ENCODE results near the gene SDHB. TPM values are rescaled to one million over a fixed set of nuclear protein-coding genes. Genes with fewer than 3 reads are reported as not detected.

Gene SDHB
- total and polyA plus RNA-seq, 10 of the 15 experiments (the other 5 are each of a cell fraction or from before 2014, with no cell fraction given) = 101 to 319 (median 188) TPM

DNA sequence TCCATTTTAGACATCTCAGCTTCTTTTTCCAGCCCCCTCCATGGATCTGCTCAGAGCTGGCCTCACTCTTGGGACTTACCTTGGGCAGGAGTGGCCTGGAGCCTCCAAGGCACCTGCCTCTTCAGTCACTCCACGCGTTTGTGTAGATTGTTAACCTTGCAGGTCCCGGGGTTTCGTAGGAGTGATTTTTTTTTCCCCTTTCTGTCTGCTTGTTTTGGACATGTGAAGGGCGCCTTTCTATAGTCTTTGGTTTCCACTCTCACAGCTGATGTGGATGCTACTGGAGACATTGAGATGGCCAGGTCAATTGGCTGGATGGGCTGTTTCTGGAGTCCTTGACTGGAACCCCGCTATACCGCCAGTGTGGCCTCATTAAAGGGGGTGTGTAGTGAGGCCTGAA lies 2.0 kb upstream of the SDHB start:
- H3K9ac ChIP-seq (ENCODE audit: control insufficient read depth, insufficient read depth, low read length) = no peak overlapping the region
- ChIA-PET POLR2A (no interaction called here), CTCF (interaction anchor here (10.7 kb wide), 1 partner anchor 66 kb away, joined by 171 read pairs; the partner anchor contains the start of gene PADI2), SMC1A (ENCODE audit: uncharacterized antibody, unreplicated experiment) (interaction anchor here (1.2 kb wide), 1 partner anchor 114 kb away, joined by 3 read pairs; no protein-coding TSS in a partner anchor), RAD21 (ENCODE audit: unreplicated experiment) (interaction anchor here (0.7 to 3.1 kb wide), 4 partner anchors 65 to 184 kb away, joined by 3 to 7 read pairs (median 4); no protein-coding TSS in a partner anchor)
- intact Hi-C loops (cut with micrococcal nuclease; ENCODE audit: unreplicated experiment) (loop anchor here (5.0 to 10.0 kb wide), 2 partner anchors 219 to 282 kb away; no protein-coding TSS in a partner anchor), in situ Hi-C loops (cut with MboI) (no loop called here)
- H3K9me3 ChIP-seq (replicated peaks; ENCODE audit: control insufficient read depth, insufficient read depth, low read length) = no peaks in the 10 kb centered on the region
- H3K4me2 ChIP-seq (ENCODE audit: control insufficient read depth, insufficient read depth) = no peak overlapping the region
- no peak for TF ChIP-seq SIN3A (IDR thresholded peaks at IDR 0.05; ENCODE audit: low read depth, low read length)
- no peak for TF ChIP-seq NFYA (IDR thresholded peaks at IDR 0.05; ENCODE audit: borderline replicate concordance, low read depth, low read length)
- TF ChIP-seq KLF5 (IDR thresholded peaks at IDR 0.05; ENCODE audit: partially characterized antibody) = no peak
- no peak for TF ChIP-seq ZNF24 (IDR thresholded peaks at IDR 0.05)
- TF ChIP-seq SIX5 (IDR thresholded peaks at IDR 0.05; ENCODE audit: low read depth, low read length, severe bottlenecking) = no peak
- no peak for TF ChIP-seq ESRRA (IDR thresholded peaks at IDR 0.05; ENCODE audit: low read length)
- no peak for TF ChIP-seq ZNF384 (IDR thresholded peaks at IDR 0.05; ENCODE audit: borderline replicate concordance, low read depth, low read length)
- TF ChIP-seq MLLT1 (IDR thresholded peaks at IDR 0.05) = no peak
- TF ChIP-seq HDAC2 (IDR thresholded peaks at IDR 0.05) = no peak
- TF ChIP-seq TCF7 (IDR thresholded peaks at IDR 0.05; ENCODE audit: borderline replicate concordance) = no peak
- TF ChIP-seq NRF1 (conservative IDR thresholded peaks at IDR 0.05; ENCODE audit: low read depth, low read length) = no peak
- TF ChIP-seq RBBP5 (conservative IDR thresholded peaks at IDR 0.05) = no peak
- no peak for TF ChIP-seq PAX5 (IDR thresholded peaks at IDR 0.05; ENCODE audit: borderline replicate concordance, low read depth, low read length)
- TF ChIP-seq CUX1 (IDR thresholded peaks at IDR 0.05; ENCODE audit: insufficient replicate concordance, low read depth, low read length) = no peak
- no peak for TF ChIP-seq BRCA1 (IDR thresholded peaks at IDR 0.05; ENCODE audit: low read depth, low read length)
- no peak for TF ChIP-seq RFX5 (IDR thresholded peaks at IDR 0.05; ENCODE audit: low read depth, low read length)
- no peak for TF ChIP-seq BMI1 (IDR thresholded peaks at IDR 0.05; ENCODE audit: borderline replicate concordance)
- TF ChIP-seq NFIC (IDR thresholded peaks at IDR 0.05; ENCODE audit: low read depth, low read length) = no peak
- BruUV-seq (replicated peaks) = no TSS peak
- H3K36me3 ChIP-seq (ENCODE audit: control insufficient read depth in 2 of 2, insufficient read depth in 2 of 2, low read length in 1 of 2) = no peaks in the 10 kb centered on the region
- FAIRE-seq (no peak), DNase-seq (ENCODE audit: low read depth, low spot score) (no peak), ATAC-seq (no peak)
- H3K79me2 ChIP-seq (ENCODE audit: control insufficient read depth, insufficient read depth, low read length) = peaks cover 28% of the 10 kb centered on the region
- H3K27ac ChIP-seq (ENCODE audit: control insufficient read depth, insufficient read depth) = no peak overlapping the region
- no peak overlapping the region for H2AFZ ChIP-seq (ENCODE audit: control insufficient read depth, low read depth, low read length)
- H4K20me1 ChIP-seq (ENCODE audit: control insufficient read depth, insufficient read depth) = no peaks in the 10 kb centered on the region
- no peak overlapping the region for H3K4me3 ChIP-seq
- no peaks in the 10 kb centered on the region for H3K27me3 ChIP-seq (replicated peaks in 1 of 2; ENCODE audit: control insufficient read depth in 2 of 2, insufficient read depth in 2 of 2, low read length in 1 of 2)
- H3K4me1 ChIP-seq (ENCODE audit: control insufficient read depth, insufficient read depth, low read length) = peaks cover 6% of the 10 kb centered on the region
- 92% methylated on average over 7 of the region's 7 CpGs for WGBS (ENCODE audit: insufficient coverage, insufficient replicate concordance, low lambda C conversion rate, missing lambda C conversion rate)

Measured in GM12878 (cell line).